Activated CD8-positive, alpha-beta T cell treated with anti-CD3 and anti-CD28 coated beads for 36 hours (primary cell): ENCODE results near the gene MACROD2. TPM values are rescaled to one million over a fixed set of nuclear protein-coding genes. Genes with fewer than 3 reads are reported as not detected.

Experiments
- ATAC-seq: fragments of 200-7000 bp; cut with Tn5 transposase; one replicate; pipeline ENCODE4 v1.10.0; 2021; ENCODE audit warnings: mild to moderate bottlenecking, moderate library complexity
- CTCF ChIA-PET: fragments of 350-600 bp; sonication (Branson Sonifier 250); formaldehyde crosslinking; loops from one replicate; lab custom pipeline; 2021; ENCODE audit warnings: antibody characterized with exemption; lab: Charles Lee
- POLR2A ChIA-PET: fragments of 350-600 bp; sonication (Branson Sonifier 250); formaldehyde crosslinking; loops from one replicate; lab custom pipeline; 2021; ENCODE audit warnings: antibody characterized with exemption; lab: Charles Lee
- DNase-seq: peaks from one replicate; pipeline ENCODE4 v3.0.0-alpha.2; 2020
- H3K27ac Mint-ChIP-seq: one replicate; pipeline ENCODE4 v1.8.0; 2021; ENCODE audit warnings: mild to moderate bottlenecking, mixed read lengths
- H3K27me3 Mint-ChIP-seq: one replicate; pipeline ENCODE4 v1.8.0; 2021; ENCODE audit warnings: mixed read lengths
- H3K36me3 Mint-ChIP-seq: one replicate; pipeline ENCODE4 v1.8.0; 2021; ENCODE audit warnings: low read depth, mixed read lengths
- H3K4me1 Mint-ChIP-seq: one replicate; pipeline ENCODE4 v1.8.0; 2021; ENCODE audit warnings: low read depth, mixed read lengths
- H3K4me3 Mint-ChIP-seq: one replicate; pipeline ENCODE4 v1.8.0; 2021; ENCODE audit warnings: mild to moderate bottlenecking, moderate library complexity, mixed read lengths
- H3K9me3 Mint-ChIP-seq: one replicate; pipeline ENCODE4 v1.8.0; 2021; ENCODE audit warnings: mixed read lengths
- CTCF ChIP-seq: fragments of 200-600 bp; IDR thresholded peaks from one replicate; pipeline ENCODE4 v1.8.0; 2022; ENCODE audit warnings: antibody characterized with exemption, mild to moderate bottlenecking
- intact Hi-C: fragments of 100-400 bp; cut with micrococcal nuclease; formaldehyde crosslinking; loops from one replicate; pipeline ENCODE4 v1.10.0; 2022
- total RNA-seq, 2 experiments: library from RNA; stranded (reverse); gene quantifications; one replicate each; pipeline ENCODE4 v1.2.3, GENCODE V29; 2021

MACROD2 gene
- total RNA-seq, 2 experiments from 2014 or later = not detected

GRCh38 chr20:14232650-14233049, 237.3 kb downstream of the MACROD2 start:
- DNase-seq (no peak), ATAC-seq (no peak)
- ChIA-PET CTCF (no interaction called here), POLR2A (no interaction called here)
- H3K4me3 Mint-ChIP-seq = no peak overlapping the region
- no peak overlapping the region for H3K27ac Mint-ChIP-seq
- intact Hi-C loops = no loop called here
- no peaks in the 10 kb centered on the region for H3K4me1 Mint-ChIP-seq
- peaks cover 2% of the 10 kb centered on the region for H3K9me3 Mint-ChIP-seq
- no peaks in the 10 kb centered on the region for H3K27me3 Mint-ChIP-seq
- no peaks in the 10 kb centered on the region for H3K36me3 Mint-ChIP-seq
- TF ChIP-seq CTCF = no peak

GRCh38 chr20:14234666-14235295, 239.5 kb downstream of the MACROD2 start:
- intact Hi-C loops = no loop called here
- Mint-ChIP-seq H3K27me3 (no peaks in the 10 kb centered on the region), H3K36me3 (no peaks in the 10 kb centered on the region), H3K27ac (no peak overlapping the region), H3K4me3 (no peak overlapping the region), H3K4me1 (no peaks in the 10 kb centered on the region), H3K9me3 (peaks cover 4% of the 10 kb centered on the region)
- no peak for TF ChIP-seq CTCF
- ATAC-seq (no peak), DNase-seq (no peak)
- CTCF ChIA-PET = no interaction called here
- POLR2A ChIA-PET = no interaction called here

- Mint-ChIP-seq H3K9me3 (peaks cover 4% of the 10 kb centered on the region), H3K4me3 (no peak overlapping the region), H3K4me1 (no peaks in the 10 kb centered on the region), H3K27me3 (no peaks in the 10 kb centered on the region), H3K36me3 (no peaks in the 10 kb centered on the region), H3K27ac (no peak overlapping the region)
- CTCF ChIA-PET = no interaction called here
- POLR2A ChIA-PET = no interaction called here
- ATAC-seq (no peak), DNase-seq (no peak)
- no peak for TF ChIP-seq CTCF
- intact Hi-C loops = no loop called here
Measured at GRCh38 chr20:14235355-14235754, 240.0 kb downstream of the MACROD2 start.

GRCh38 chr20:14245368-14245970, 250.2 kb downstream of the MACROD2 start:
- H3K27me3 Mint-ChIP-seq = no peaks in the 10 kb centered on the region
- intact Hi-C loops = no loop called here
- no peak for TF ChIP-seq CTCF
- DNase-seq (no peak), ATAC-seq (no peak)
- no peaks in the 10 kb centered on the region for H3K4me1 Mint-ChIP-seq
- H3K36me3 Mint-ChIP-seq = no peaks in the 10 kb centered on the region
- no peak overlapping the region for H3K27ac Mint-ChIP-seq
- H3K4me3 Mint-ChIP-seq = no peak overlapping the region
- H3K9me3 Mint-ChIP-seq = peaks cover under 1% of the 10 kb centered on the region
- CTCF ChIA-PET = no interaction called here
- POLR2A ChIA-PET = interaction anchor here (1.0 kb wide), 1 partner anchor 41 kb away, joined by 3 read pairs; no protein-coding TSS in a partner anchor

- Mint-ChIP-seq H3K27ac (no peak overlapping the region), H3K4me1 (no peaks in the 10 kb centered on the region), H3K27me3 (no peaks in the 10 kb centered on the region), H3K4me3 (no peak overlapping the region), H3K36me3 (no peaks in the 10 kb centered on the region), H3K9me3 (peaks cover 4% of the 10 kb centered on the region)
- DNase-seq = no peak
- no peak for TF ChIP-seq CTCF
- ChIA-PET CTCF (interaction anchor here (0.9 kb wide), 1 partner anchor 56 kb away, joined by 3 read pairs; no protein-coding TSS in a partner anchor), POLR2A (no interaction called here)
- intact Hi-C loops = no loop called here
- no peak for ATAC-seq
Measured at GRCh38 chr20:14259689-14260088, 264.4 kb downstream of the MACROD2 start.
